CD14-positive monocyte (primary cell): ENCODE results near the gene GGT5. TPM values are rescaled to one million over a fixed set of nuclear protein-coding genes. Genes with fewer than 3 reads are reported as not detected.
A peak's percentile ranks its signal among the peaks of the same experiment; 100 is the strongest.

ENCODE experiments used
- DNase-seq, 3 donors: peaks; one replicate each; pipeline ENCODE4 v3.0.0-alpha.2; 2011 to 2022
- H2AFZ ChIP-seq: 2 replicates; pipeline ENCODE4 v1.6.0; 2012; ENCODE audit warnings: mild to moderate bottlenecking, low read depth, low read length, inconsistent platforms; ENCODE audit not compliant: insufficient read depth, poor library complexity, severe bottlenecking
- H3K27ac ChIP-seq, 2 donors: 1 replicate in 1 of 2; 2 replicates in 1 of 2; pipeline ENCODE4 v1.5.1; 2012 to 2013; ENCODE audit warnings: low read length in 2 of 2, control low read depth in 1 of 2, inconsistent platforms in 1 of 2, low read depth in 1 of 2, mild to moderate bottlenecking in 1 of 2
- H3K27me3 ChIP-seq, 2 donors: one replicate each; pipeline versions ENCODE4 v1.6.0 to v1.6.1; 2011 to 2013; ENCODE audit warnings: low read length in 2 of 2; ENCODE audit not compliant: control insufficient read depth in 2 of 2, insufficient read depth in 2 of 2
- H3K36me3 ChIP-seq, 2 donors: replicated peaks in 1 of 2; 1 replicate in 1 of 2; 2 replicates in 1 of 2; pipeline versions ENCODE4 v1.5.1 to v1.6.1; 2012 to 2013; ENCODE audit warnings: low read length in 2 of 2, control low read depth in 1 of 2, inconsistent platforms in 1 of 2, mild to moderate bottlenecking in 1 of 2; ENCODE audit not compliant: insufficient read depth in 2 of 2, control insufficient read depth in 1 of 2
- H3K4me1 ChIP-seq, 2 donors: 1 replicate in 1 of 2; 2 replicates in 1 of 2; pipeline versions ENCODE4 v1.5.1 to v1.6.1; 2012 to 2013; ENCODE audit warnings: low read length in 2 of 2, control low read depth in 1 of 2, inconsistent platforms in 1 of 2, mild to moderate bottlenecking in 1 of 2, moderate library complexity in 1 of 2; ENCODE audit not compliant: insufficient read depth in 2 of 2, control insufficient read depth in 1 of 2
- H3K4me2 ChIP-seq: replicated peaks from 2 replicates; pipeline ENCODE3; 2012; ENCODE audit warnings: low read length, moderate library complexity, mild to moderate bottlenecking; ENCODE audit not compliant: poor library complexity, severe bottlenecking; ENCODE audit errors: extremely low read depth
- H3K4me3 ChIP-seq, 3 experiments: fragments of 200-600 bp in 1 of 3; sonication (generic) in 1 of 3; replicated peaks in 1 of 3; 1 replicate in 2 of 3; 2 replicates in 1 of 3; pipeline ENCODE4 v1.5.1; 2011 to 2013; ENCODE audit warnings: low read length in 3 of 3, mild to moderate bottlenecking in 3 of 3, control low read depth in 2 of 3, low read depth in 2 of 3, inconsistent platforms in 1 of 3, moderate library complexity in 1 of 3
- H3K79me2 ChIP-seq: 2 replicates; pipeline ENCODE4 v1.6.0; 2012; ENCODE audit warnings: mild to moderate bottlenecking, control low read depth, inconsistent platforms, low read length, moderate library complexity; ENCODE audit not compliant: insufficient read depth
- H3K9ac ChIP-seq: 2 replicates; pipeline ENCODE4 v1.6.0; 2017; ENCODE audit warnings: low read length, mild to moderate bottlenecking; ENCODE audit not compliant: insufficient read depth, poor library complexity, severe bottlenecking
- H3K9me3 ChIP-seq, 2 donors: replicated peaks in 1 of 2; 1 replicate in 1 of 2; 2 replicates in 1 of 2; pipeline versions ENCODE4 v1.5.1 to v1.6.1; 2012 to 2013; ENCODE audit warnings: low read length in 2 of 2, control low read depth in 1 of 2; ENCODE audit not compliant: control insufficient read depth in 1 of 2, insufficient read depth in 1 of 2
- H4K20me1 ChIP-seq: 2 replicates; pipeline ENCODE4 v1.6.0; 2012; ENCODE audit warnings: mild to moderate bottlenecking, low read length, control low read depth, moderate library complexity; ENCODE audit not compliant: insufficient read depth
- H3K27ac Mint-ChIP-seq, 7 donors: one replicate each; pipeline ENCODE4 v1.8.0; 2020; ENCODE audit warnings: mild to moderate bottlenecking in 7 of 7, mixed read lengths in 7 of 7, moderate library complexity in 6 of 7, inconsistent platforms in 2 of 7
- H3K27me3 Mint-ChIP-seq, 3 donors: one replicate each; pipeline ENCODE4 v1.8.0; 2021 to 2022; ENCODE audit warnings: low read depth in 3 of 3, mild to moderate bottlenecking in 3 of 3, mixed read lengths in 3 of 3, moderate library complexity in 3 of 3, inconsistent platforms in 1 of 3
- H3K36me3 Mint-ChIP-seq, 2 donors: one replicate each; pipeline ENCODE4 v1.8.0; 2020; ENCODE audit warnings: mixed read lengths in 2 of 2, inconsistent platforms in 1 of 2, mild to moderate bottlenecking in 1 of 2
- H3K4me1 Mint-ChIP-seq: one replicate; pipeline ENCODE4 v1.8.0; 2020; ENCODE audit warnings: mild to moderate bottlenecking, mixed read lengths
- H3K4me3 Mint-ChIP-seq, 2 donors: one replicate each; pipeline ENCODE4 v1.8.0; 2020; ENCODE audit warnings: mild to moderate bottlenecking in 2 of 2, mixed read lengths in 2 of 2, moderate library complexity in 1 of 2
- H3K9me3 Mint-ChIP-seq, 7 donors: one replicate each; pipeline ENCODE4 v1.8.0; 2020 to 2022; ENCODE audit warnings: mixed read lengths in 7 of 7, mild to moderate bottlenecking in 6 of 7, moderate library complexity in 6 of 7, inconsistent platforms in 2 of 7
- CTCF ChIP-seq: fragments of 200-600 bp; IDR thresholded peaks from one replicate; pipeline ENCODE4 v1.8.0; 2022; ENCODE audit warnings: antibody characterized with exemption, mild to moderate bottlenecking
- WGBS: methylation state at CpG from one replicate; pipeline ENCODE4 v1.1.5; 2013; ENCODE audit warnings: missing lambda C conversion rate; ENCODE audit not compliant: insufficient coverage; 5-methylcytosine and 5-hydroxymethylcytosine counted together
- intact Hi-C, 2 donors: fragments of 100-400 bp; cut with micrococcal nuclease; formaldehyde crosslinking; loops; one replicate each; pipeline versions ENCODE4 v1.15.0 to v1.15.1; 2023
- polyA plus RNA-seq, 3 donors: library from polyadenylated mRNA; depleted of rRNA in 1 of 3; unstranded in 2 of 3; stranded (reverse) in 1 of 3; fragments of 300-500 nt in 2 of 3; fragments of >200 nt in 1 of 3; fragmentation: Illumina TruSeq in 2 of 3; gene quantifications; 1 replicate in 2 of 3; 2 replicates in 1 of 3; pipeline ENCODE4 v1.2.3, GENCODE V29; 2012 to 2021

GGT5 gene
- polyA plus RNA-seq, 3 donors, result 0.26 to 0.41 TPM; not detected in 1

GRCh38 chr22:24209687-24210086 lies 35.2 kb downstream of the GGT5 start:
- peaks cover 43% of the 10 kb centered on the region for H3K4me1 Mint-ChIP-seq
- DNase-seq, result no peak
- no peaks in the 10 kb centered on the region for H3K9me3 Mint-ChIP-seq
- peak overlapping the region in 3 of 7 donors; percentile 4 to 89 (median 53) for H3K27ac Mint-ChIP-seq
- H3K9me3 ChIP-seq, result no peaks in the 10 kb centered on the region
- H3K27me3 ChIP-seq, result no peaks in the 10 kb centered on the region
- no peak for TF ChIP-seq CTCF
- no peaks in the 10 kb centered on the region for H4K20me1 ChIP-seq
- H2AFZ ChIP-seq, result no peak overlapping the region
- H3K27ac ChIP-seq, result no peak overlapping the region
- H3K36me3 ChIP-seq, result no peaks in the 10 kb centered on the region
- H3K4me3 Mint-ChIP-seq, result no peak overlapping the region
- peaks cover 43 to 55% of the 10 kb centered on the region in 2 donors for H3K4me1 ChIP-seq
- intact Hi-C loops, result no loop called here
- 100% methylated on average over 2 of the region's 4 CpGs for WGBS
- no peak overlapping the region for H3K4me3 ChIP-seq
- H3K36me3 Mint-ChIP-seq, result no peaks in the 10 kb centered on the region
- H3K4me2 ChIP-seq, result no peak overlapping the region
- peaks cover 0 to 4% (median 2%) of the 10 kb centered on the region in 3 donors for H3K27me3 Mint-ChIP-seq
- H3K79me2 ChIP-seq, result no peaks in the 10 kb centered on the region
- H3K9ac ChIP-seq, result no peak overlapping the region

DNA sequence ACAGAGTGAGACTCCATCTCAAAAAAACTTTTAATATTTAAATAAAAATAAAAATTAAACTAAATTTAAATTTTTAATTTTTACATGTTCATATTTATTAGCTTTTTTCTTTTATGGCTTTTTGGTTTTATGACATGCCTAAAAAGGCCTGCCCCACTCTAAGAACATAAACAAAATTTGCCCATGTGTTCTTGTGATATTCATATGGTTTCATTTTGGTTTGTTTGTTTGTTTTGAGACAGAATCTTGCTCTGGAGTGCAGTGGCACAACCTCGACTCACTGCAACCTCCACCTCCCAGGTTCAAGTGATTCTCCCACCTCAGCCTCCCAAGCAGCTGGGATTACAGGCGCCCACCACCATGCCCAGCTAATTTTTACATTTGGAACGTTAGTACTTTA lies 35.9 kb downstream of the GGT5 start:
- Histone ChIP-seq H3K36me3 (no peaks in the 10 kb centered on the region), H3K4me2 (no peak overlapping the region), H3K4me3 (no peak overlapping the region), H3K4me1 (peaks cover 44 to 57% of the 10 kb centered on the region in 2 donors), H4K20me1 (no peaks in the 10 kb centered on the region), H2AFZ (no peak overlapping the region), H3K9me3 (no peaks in the 10 kb centered on the region), H3K27ac (peak overlapping the region; percentile 86 to 95), H3K79me2 (no peaks in the 10 kb centered on the region), H3K9ac (no peak overlapping the region), H3K27me3 (no peaks in the 10 kb centered on the region)
- Mint-ChIP-seq H3K27me3 (peaks cover 0 to 4% (median 2%) of the 10 kb centered on the region in 3 donors), H3K4me3 (no peak overlapping the region), H3K4me1 (peaks cover 48% of the 10 kb centered on the region), H3K36me3 (no peaks in the 10 kb centered on the region), H3K9me3 (no peaks in the 10 kb centered on the region), H3K27ac (peak overlapping the region; percentile 4 to 99 (median 95))
- no CpG with 5 or more reads among the region's 3 CpGs for WGBS
- intact Hi-C loops, result no loop called here
- no peak for TF ChIP-seq CTCF
- no peak for DNase-seq
